WERI-Rb-1 (cell line): ENCODE results near the gene YJU2.
"Not testable (repeated sequence)": the region's sequence is repeated elsewhere in the genome, so short reads cannot be mapped to it uniquely, and the experiment has no call there.

Experiments used
- DNase-seq: peaks from one replicate; pipeline ENCODE4 v3.0.0-alpha.2; 2020
- H3K27ac ChIP-seq: fragments of 250-450 bp; sonication (Bioruptor Pico); 2 replicates; pipeline ENCODE4 v1.5.1; 2020; ENCODE audit warnings: mild to moderate bottlenecking, moderate library complexity
- H3K27me3 ChIP-seq: fragments of 250-450 bp; sonication (Bioruptor Pico); 2 replicates; pipeline ENCODE4 v1.5.1; 2021; ENCODE audit warnings: mild to moderate bottlenecking, low read depth, moderate library complexity; ENCODE audit not compliant: insufficient read depth, severe bottlenecking
- H3K36me3 ChIP-seq: fragments of 250-450 bp; sonication (Bioruptor Pico); 2 replicates; pipeline ENCODE4 v1.5.1; 2020; ENCODE audit warnings: mild to moderate bottlenecking, moderate library complexity
- H3K4me3 ChIP-seq: 2 replicates; pipeline ENCODE4 v1.5.1; 2011; ENCODE audit warnings: low read depth, mild to moderate bottlenecking, control low read depth, low read length
- H3K9me3 ChIP-seq: fragments of 250-450 bp; sonication (Bioruptor Pico); 2 replicates; pipeline ENCODE4 v1.5.1; 2021; ENCODE audit warnings: mild to moderate bottlenecking, moderate library complexity; ENCODE audit not compliant: severe bottlenecking
- TF ChIP-seq, protein P1 (sequence below): IDR thresholded peaks from 2 replicates; pipeline ENCODE4 v1.5.1; 2011; ENCODE audit warnings: low read depth, mild to moderate bottlenecking, control low read depth, inconsistent platforms, low read length

YJU2 gene

DNA sequence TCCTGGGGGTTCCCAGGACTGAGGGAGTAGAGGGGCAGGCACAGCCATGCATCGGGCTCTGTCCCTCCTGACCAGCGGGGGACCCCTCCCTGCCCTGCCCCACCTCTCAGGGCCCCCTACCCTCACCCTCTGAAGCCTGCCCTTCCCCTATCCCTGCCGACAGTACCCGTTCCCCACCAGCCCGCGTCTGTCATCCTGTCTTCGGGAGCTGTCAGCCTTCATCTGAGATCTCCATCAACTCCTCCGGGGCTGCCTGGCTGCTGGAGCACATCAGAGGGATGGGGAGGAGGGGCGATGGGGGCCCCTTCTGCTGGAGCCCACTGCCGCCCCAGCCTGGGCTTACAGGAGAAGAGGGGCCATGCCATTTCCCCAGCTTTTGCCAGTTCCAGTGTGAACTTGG is 26.0 kb downstream of the YJU2 start:
- DNase-seq: no peak

DNA sequence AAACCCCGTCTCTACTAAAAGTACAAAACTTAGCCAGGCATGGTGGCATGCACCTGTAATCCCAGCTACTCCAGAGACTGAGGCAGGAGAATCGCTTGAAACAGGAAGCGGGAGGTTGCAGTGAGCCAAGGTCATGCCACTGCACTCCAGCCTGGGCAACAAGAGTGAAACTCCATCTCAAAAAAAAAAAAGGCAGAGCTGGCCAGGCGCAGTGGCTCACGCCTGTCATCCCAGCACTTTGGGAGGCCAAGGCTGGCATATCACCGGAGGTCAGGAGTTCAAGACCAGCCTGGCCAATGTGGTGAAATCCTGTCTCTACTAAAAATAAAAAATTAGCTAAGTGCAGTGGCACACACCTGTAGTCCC is 27.4 kb downstream of the YJU2 start:
- DNase-seq, H3K27ac ChIP-seq, H3K9me3 ChIP-seq, H3K4me3 ChIP-seq, H3K27me3 ChIP-seq, H3K36me3 ChIP-seq: not testable (repeated sequence)

More for the DNA sequence above, 26.0 kb downstream of the YJU2 start:
- no peak overlapping the region for H3K4me3 ChIP-seq
- H3K27ac ChIP-seq: no peak overlapping the region
- peaks cover 13% of the 10 kb centered on the region for H3K36me3 ChIP-seq
- no peaks in the 10 kb centered on the region for H3K9me3 ChIP-seq
- TF ChIP-seq, protein P1, sequence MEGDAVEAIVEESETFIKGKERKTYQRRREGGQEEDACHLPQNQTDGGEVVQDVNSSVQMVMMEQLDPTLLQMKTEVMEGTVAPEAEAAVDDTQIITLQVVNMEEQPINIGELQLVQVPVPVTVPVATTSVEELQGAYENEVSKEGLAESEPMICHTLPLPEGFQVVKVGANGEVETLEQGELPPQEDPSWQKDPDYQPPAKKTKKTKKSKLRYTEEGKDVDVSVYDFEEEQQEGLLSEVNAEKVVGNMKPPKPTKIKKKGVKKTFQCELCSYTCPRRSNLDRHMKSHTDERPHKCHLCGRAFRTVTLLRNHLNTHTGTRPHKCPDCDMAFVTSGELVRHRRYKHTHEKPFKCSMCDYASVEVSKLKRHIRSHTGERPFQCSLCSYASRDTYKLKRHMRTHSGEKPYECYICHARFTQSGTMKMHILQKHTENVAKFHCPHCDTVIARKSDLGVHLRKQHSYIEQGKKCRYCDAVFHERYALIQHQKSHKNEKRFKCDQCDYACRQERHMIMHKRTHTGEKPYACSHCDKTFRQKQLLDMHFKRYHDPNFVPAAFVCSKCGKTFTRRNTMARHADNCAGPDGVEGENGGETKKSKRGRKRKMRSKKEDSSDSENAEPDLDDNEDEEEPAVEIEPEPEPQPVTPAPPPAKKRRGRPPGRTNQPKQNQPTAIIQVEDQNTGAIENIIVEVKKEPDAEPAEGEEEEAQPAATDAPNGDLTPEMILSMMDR: no peak
- H3K27me3 ChIP-seq: no peaks in the 10 kb centered on the region

GRCh38 chr19:4277191-4277696 is 30.4 kb downstream of the YJU2 start:
- TF ChIP-seq, protein P1: no peak
- Histone ChIP-seq H3K9me3 (no peaks in the 10 kb centered on the region), H3K27ac (peak overlapping the region; percentile 39), H3K27me3 (no peaks in the 10 kb centered on the region), H3K36me3 (no peaks in the 10 kb centered on the region), H3K4me3 (no peak overlapping the region)
- DNase-seq: peak; percentile 49

DNA sequence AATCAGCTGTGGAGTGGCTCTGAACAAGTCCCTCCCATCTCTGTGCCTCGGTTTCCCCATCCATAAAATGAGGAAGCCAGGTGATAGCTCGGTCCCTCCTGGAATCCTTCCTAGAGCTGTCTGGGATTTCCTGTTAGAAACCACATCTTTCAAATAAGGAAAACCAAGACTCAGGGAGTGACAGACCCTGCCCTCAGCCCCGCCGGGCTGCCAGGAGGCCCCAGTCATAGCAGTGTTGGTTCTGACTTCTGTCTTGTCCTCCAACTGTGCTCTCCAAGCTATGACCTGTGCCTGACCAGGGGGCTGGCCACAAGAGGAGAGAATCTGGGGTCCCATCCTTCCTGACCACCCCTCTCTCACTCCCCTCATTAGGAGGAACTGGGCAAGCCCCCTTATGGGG is 31.1 kb downstream of the YJU2 start:
- no peak overlapping the region for H3K4me3 ChIP-seq
- TF ChIP-seq, protein P1: no peak
- no peak for DNase-seq

DNA sequence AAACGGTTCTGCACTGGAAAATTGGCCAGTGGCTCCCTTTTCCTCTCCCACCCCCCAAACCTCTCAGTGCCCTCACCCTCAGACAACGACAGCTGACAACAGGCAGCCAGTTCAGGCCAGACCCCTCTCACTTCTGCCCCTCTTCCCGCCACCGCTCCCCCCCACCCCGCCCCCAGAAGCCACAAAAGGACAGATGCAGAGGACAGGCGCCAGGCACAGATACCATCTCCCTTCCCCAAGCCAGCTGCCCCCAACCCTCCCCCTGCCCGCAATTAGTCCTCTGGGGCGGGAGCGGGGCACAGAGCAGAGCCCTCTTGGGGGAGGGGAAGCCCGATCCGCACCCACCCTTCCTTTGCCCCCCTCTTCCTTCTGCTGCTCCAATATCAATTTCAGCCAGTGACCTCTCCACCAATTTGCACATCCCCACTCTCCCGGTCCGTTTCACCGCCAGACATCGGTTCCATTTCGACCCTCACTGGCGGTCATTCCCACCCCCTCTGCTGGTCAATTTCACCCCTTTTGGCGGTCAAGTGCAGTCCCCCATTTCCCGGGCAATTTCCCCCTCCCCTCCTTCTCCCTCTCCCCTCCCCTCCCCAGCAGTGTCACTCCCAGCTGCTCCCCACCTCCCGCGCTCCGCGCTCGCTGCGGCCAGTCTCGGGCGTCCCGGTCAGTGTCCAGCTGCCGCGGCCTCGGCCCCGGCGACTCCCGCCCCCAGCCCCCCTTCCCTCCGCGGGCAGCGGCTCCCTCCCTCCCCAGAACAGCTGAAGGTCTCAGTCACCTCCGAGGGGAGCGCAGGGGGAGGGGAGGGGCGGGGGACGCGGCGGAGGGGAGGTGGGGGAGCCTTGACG is 31.8 kb downstream of the YJU2 start, which contains the start of gene SHD:
SHD (plus strand) TSS at position 848 of the 848 bp plus-strand sequence. CDS start 798 bp downstream, outside the sequence.
- Histone ChIP-seq H3K9me3 (no peaks in the 10 kb centered on the region), H3K27ac (peak within 1 kb of the TSS; percentile 76), H3K36me3 (peaks cover 7% of the 10 kb centered on the region; the same call in 1 of the 2 replicates), H3K27me3 (no peaks in the 10 kb centered on the region), H3K4me3 (peak within 1 kb of the TSS; percentile 62)
- peak; percentile 63 for DNase-seq
- TF ChIP-seq, protein P1: 0 out of 2 replicates have a peak, but pooled peaks have one; percentile 8

More for the DNA sequence above, 31.1 kb downstream of the YJU2 start:
- Histone ChIP-seq H3K27me3 (no peaks in the 10 kb centered on the region), H3K36me3 (peaks cover 3% of the 10 kb centered on the region; the same call in 1 of the 2 replicates), H3K27ac (peak overlapping the region; percentile 62), H3K9me3 (no peaks in the 10 kb centered on the region)

DNA sequence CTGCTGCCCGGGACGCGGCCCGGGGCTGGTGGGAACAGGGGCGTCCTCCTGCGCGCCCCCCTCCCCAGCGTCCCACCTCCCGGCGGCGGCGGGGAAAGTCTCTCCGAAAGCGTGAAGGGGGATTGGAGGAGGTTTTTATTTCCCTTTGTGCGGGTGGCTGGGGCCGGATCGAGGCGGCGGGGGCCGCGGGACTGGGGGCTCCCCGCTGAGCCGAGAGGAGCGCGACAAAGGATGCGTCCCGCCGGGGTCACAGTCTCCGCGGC is 32.3 kb downstream of the YJU2 start:
- DNase-seq: no peak
- H3K4me3 ChIP-seq: peak overlapping the region; percentile 62
- H3K27me3 ChIP-seq: no peaks in the 10 kb centered on the region
- peak overlapping the region; percentile 76 for H3K27ac ChIP-seq
- H3K9me3 ChIP-seq: no peaks in the 10 kb centered on the region
- peaks cover 7% of the 10 kb centered on the region; the same call in 1 of the 2 replicates for H3K36me3 ChIP-seq
- TF ChIP-seq, protein P1: no peak
